Heart left ventricle (tissue), 16 donors: ENCODE data around the gene DUSP22. TPM values are rescaled to one million over a fixed set of nuclear protein-coding genes. Genes with fewer than 3 reads are reported as not detected.

ENCODE experiments used
- ATAC-seq, 4 donors: fragments of 200-7000 bp; cut with Tn5 transposase; one replicate each; pipeline ENCODE4 v1.9.1; 2020 to 2022; ENCODE audit warnings: moderate library complexity in 4 of 4, mild to moderate bottlenecking in 3 of 4, moderate number of reproducible peaks in 1 of 4
- DNase-seq, 5 donors: peaks; one replicate each; pipeline ENCODE4 v3.0.0-alpha.2; 2020
- H3K27ac ChIP-seq, 12 donors: fragments of 200-600 bp; sonication (generic) in 4 of 12; one replicate each; pipeline versions ENCODE4 v1.5.0 to v1.8.0; 2016 to 2022; ENCODE audit warnings: mild to moderate bottlenecking in 2 of 12
- H3K27me3 ChIP-seq, 9 donors: fragments of 200-600 bp; sonication (generic) in 2 of 9; one replicate each; pipeline versions ENCODE4 v1.5.1 to v1.8.0; 2016 to 2022; ENCODE audit warnings: mild to moderate bottlenecking in 3 of 9
- H3K36me3 ChIP-seq, 9 donors: fragments of 200-600 bp; sonication (generic) in 2 of 9; one replicate each; pipeline versions ENCODE4 v1.5.0 to v1.8.0; 2018 to 2022; ENCODE audit warnings: mild to moderate bottlenecking in 2 of 9
- H3K4me1 ChIP-seq, 12 donors: fragments of 200-600 bp; sonication (generic) in 4 of 12; one replicate each; pipeline versions ENCODE4 v1.5.0 to v1.8.0; 2016 to 2022; ENCODE audit warnings: mild to moderate bottlenecking in 3 of 12
- H3K4me3 ChIP-seq, 12 donors: fragments of 200-600 bp; sonication (generic) in 4 of 12; one replicate each; pipeline versions ENCODE4 v1.5.0 to v1.8.0; 2017 to 2022; ENCODE audit warnings: mild to moderate bottlenecking in 9 of 12, moderate library complexity in 4 of 12
- H3K9me3 ChIP-seq, 12 donors: fragments of 200-600 bp; sonication (generic) in 4 of 12; one replicate each; pipeline versions ENCODE4 v1.5.0 to v1.8.0; 2016 to 2022; ENCODE audit warnings: mild to moderate bottlenecking in 1 of 12
- POLR2A ChIP-seq, 2 donors: fragments of 450-650 bp; IDR thresholded peaks; one replicate each; pipeline ENCODE4 v1.6.1; 2017; ENCODE audit warnings: antibody characterized with exemption in 2 of 2, mild to moderate bottlenecking in 2 of 2, moderate library complexity in 2 of 2
- WGBS, 4 donors: extraction: QIAGEN DNeasy Blood & Tissue Kit in 2 of 4; methylation state at CpG; one replicate each; pipeline versions ENCODE4 v1.1.5 to v1.1.7; 2013 to 2018; 5-methylcytosine and 5-hydroxymethylcytosine counted together
- intact Hi-C, 10 donors: fragments of 100-400 bp; cut with DNase I; formaldehyde crosslinking; loops; one replicate each; pipeline versions ENCODE4 v1.11.1 to v1.14.2; 2022
- polyA plus RNA-seq, 2 donors: library from polyadenylated mRNA; stranded (reverse); fragments of 200-250 nt; gene quantifications; one replicate each; pipeline ENCODE4 v1.2.3, GENCODE V29; 2013
- total RNA-seq, 9 donors: library from RNA; depleted of rRNA in 2 of 9; stranded (reverse); fragments of >200 nt in 2 of 9; fragmentation: NEBNext Ultra II Directional in 3 of 9; extraction: Animal tissue kit (Norgen Biotek cat#: 25700) in 3 of 9; gene quantifications; one replicate each; pipeline versions ENCODE4 v1.1.0 to v1.2.4, GENCODE V29; 2016 to 2023
- TF ChIP-seq, protein P1 (sequence below), 12 donors: fragments of 200-600 bp; sonication (generic) in 4 of 12; IDR thresholded peaks; one replicate each; pipeline versions ENCODE4 v1.5.0 to v1.8.0; 2018 to 2022; ENCODE audit warnings: antibody characterized with exemption in 12 of 12, mild to moderate bottlenecking in 5 of 12
- donor health status: ischemic (EF 13 %, LVEDD 7.1; RV severe dilation, severe dysfunction).
- donor health status: healthy with polysubstance abuse.
- donor health status: DM: no; HTN: yes; CAD: no.
- donor health status: DM: no; HTN: no; CAD: no.
- donor health status: ischemic (EF 25% LVEDD 6.9; RV normal size, moderate dysfunction).
- donor health status: ischemic (EF 25% LVEDD 5.7; RV mildly dilated, moderate dysfunction).
- donor health status: healthy.
- donor health status: DM: yes; HTN: yes; CAD: no.
- donor health status: ischemic (EF 35%, LVEDD 5.7; RV mildly dilated, moderate dysfunction).
- donor health status: nonischemic (EF 11% LVEDD 7.7; RV severe dilation, severe dysfunction).
- donor health status: DM: yes; HTN: yes; CAD: no.
- donor health status: PGD.
- donor health status: ischemic (EF 29% LVEDD 5.4; RV normal size, mild dysfunction).
- donor health status: nonischemic (EF 23%, LVEDD 6.1; RV moderate dilation, normal function).

DUSP22 gene
- total and polyA plus RNA-seq, 11 donors: 33.4 to 79.9 (median 48.2) TPM

DNA sequence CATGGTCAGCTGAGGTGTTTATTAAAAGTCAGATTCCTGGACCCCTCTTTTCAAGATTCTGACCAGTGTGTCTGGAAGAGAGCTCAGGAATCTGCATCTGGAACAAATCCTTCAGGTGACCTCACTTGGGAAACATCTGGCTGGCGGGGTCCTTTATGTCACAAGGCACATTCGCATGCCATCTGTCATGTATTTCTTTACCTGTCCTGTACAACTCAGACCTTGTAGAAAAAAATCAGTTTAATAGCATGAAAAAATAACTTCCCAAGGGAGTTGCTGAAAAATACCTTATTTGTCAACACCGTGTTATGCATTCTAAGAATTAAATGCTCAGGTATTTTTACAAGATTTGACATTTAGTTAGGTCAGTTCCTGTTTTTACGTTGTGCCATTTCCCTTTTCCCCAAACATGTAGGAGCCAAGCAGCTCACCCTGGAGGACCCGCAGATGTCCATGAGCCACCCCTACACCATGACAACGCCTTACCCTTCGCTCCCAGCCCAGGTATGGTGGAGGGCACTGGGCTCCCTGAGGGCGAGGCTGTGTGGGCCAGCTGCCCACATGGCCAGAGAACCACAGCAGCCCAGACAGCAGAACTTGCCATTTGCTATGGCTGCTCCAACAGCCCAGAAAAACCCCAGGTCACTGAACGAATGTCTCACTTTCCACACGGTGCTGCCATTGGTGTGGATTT is 103.3 kb downstream of the DUSP22 start:
- no peaks in the 10 kb centered on the region for H3K36me3 ChIP-seq
- 72 to 76% (median 74%) methylated on average over 10 of the region's 10 CpGs for WGBS, 4 donors
- TF ChIP-seq POLR2A (IDR thresholded peaks at IDR 0.05): no peak
- TF ChIP-seq, protein P1, sequence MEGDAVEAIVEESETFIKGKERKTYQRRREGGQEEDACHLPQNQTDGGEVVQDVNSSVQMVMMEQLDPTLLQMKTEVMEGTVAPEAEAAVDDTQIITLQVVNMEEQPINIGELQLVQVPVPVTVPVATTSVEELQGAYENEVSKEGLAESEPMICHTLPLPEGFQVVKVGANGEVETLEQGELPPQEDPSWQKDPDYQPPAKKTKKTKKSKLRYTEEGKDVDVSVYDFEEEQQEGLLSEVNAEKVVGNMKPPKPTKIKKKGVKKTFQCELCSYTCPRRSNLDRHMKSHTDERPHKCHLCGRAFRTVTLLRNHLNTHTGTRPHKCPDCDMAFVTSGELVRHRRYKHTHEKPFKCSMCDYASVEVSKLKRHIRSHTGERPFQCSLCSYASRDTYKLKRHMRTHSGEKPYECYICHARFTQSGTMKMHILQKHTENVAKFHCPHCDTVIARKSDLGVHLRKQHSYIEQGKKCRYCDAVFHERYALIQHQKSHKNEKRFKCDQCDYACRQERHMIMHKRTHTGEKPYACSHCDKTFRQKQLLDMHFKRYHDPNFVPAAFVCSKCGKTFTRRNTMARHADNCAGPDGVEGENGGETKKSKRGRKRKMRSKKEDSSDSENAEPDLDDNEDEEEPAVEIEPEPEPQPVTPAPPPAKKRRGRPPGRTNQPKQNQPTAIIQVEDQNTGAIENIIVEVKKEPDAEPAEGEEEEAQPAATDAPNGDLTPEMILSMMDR (IDR thresholded peaks at IDR 0.05): no peak
- no peaks in the 10 kb centered on the region for H3K9me3 ChIP-seq
- H3K27me3 ChIP-seq: peaks cover 29 to 66% (median 61%) of the 10 kb centered on the region in 9 donors
- peaks cover 3 to 32% (median 19%) of the 10 kb centered on the region in 12 donors for H3K4me1 ChIP-seq
- DNase-seq (no peak), ATAC-seq (no peak)
- intact Hi-C loops: no loop called here
- no peak overlapping the region for H3K27ac ChIP-seq
- H3K4me3 ChIP-seq: no peak overlapping the region

DNA sequence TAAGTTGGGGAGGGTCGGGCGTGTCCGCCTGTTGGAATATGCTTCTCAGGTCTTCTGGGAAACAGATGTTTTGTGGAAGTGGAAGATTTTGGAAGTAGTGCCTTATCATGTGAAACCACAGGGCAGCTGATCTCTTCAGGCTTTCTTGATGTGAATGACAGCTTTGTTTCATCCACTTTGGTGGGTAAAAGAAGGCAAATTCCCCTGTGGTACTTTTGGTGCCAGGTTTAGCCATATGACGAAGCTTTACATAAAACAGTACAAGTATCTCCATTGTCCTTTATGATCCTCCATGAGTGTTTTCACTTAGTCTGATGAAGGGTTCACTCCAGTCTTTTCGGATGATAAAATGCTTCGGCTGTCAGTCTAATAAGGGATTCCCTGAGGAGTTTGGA is 103.8 kb downstream of the DUSP22 start:
- H3K27me3 ChIP-seq: peaks cover 28 to 61% (median 55%) of the 10 kb centered on the region in 9 donors
- H3K27ac ChIP-seq: no peak overlapping the region
- H3K9me3 ChIP-seq: no peaks in the 10 kb centered on the region
- DNase-seq (no peak), ATAC-seq (no peak)
- intact Hi-C loops: no loop called here
- no peak overlapping the region for H3K4me3 ChIP-seq
- peaks cover 3 to 27% (median 16%) of the 10 kb centered on the region in 12 donors for H3K4me1 ChIP-seq
- no peaks in the 10 kb centered on the region for H3K36me3 ChIP-seq
- 70 to 83% (median 79%) methylated on average over 6 of the region's 6 CpGs for WGBS, 4 donors
- TF ChIP-seq, protein P1 (IDR thresholded peaks at IDR 0.05): no peak
- no peak for TF ChIP-seq POLR2A (IDR thresholded peaks at IDR 0.05)

DNA sequence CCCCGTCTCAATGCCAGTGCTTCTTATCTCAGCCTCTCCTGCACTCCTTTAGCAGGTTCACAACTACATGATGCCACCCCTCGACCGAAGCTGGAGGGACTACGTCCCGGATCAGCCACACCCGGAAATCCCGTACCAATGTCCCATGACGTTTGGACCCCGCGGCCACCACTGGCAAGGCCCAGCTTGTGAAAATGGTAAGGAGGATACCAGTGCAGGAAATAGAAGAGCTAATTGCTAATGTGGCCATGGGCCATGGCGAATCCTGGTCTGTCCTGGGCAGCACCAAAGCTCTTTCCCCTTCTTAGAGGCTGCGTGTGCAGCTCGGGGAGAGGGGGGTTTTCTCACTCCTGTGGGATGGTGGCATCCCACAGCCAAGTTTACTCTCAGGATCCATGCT is 104.8 kb downstream of the DUSP22 start:
- peaks cover 19 to 59% (median 46%) of the 10 kb centered on the region in 9 donors for H3K27me3 ChIP-seq
- DNase-seq: no peak
- TF ChIP-seq, protein P1 (IDR thresholded peaks at IDR 0.05): no peak
- no peak for TF ChIP-seq POLR2A (IDR thresholded peaks at IDR 0.05)
- no peak overlapping the region for H3K27ac ChIP-seq
- no peak for ATAC-seq
- WGBS, 4 donors: 81 to 87% (median 83%) methylated on average over 11 to 13 of the region's 13 CpGs
- no peaks in the 10 kb centered on the region for H3K9me3 ChIP-seq
- no peaks in the 10 kb centered on the region for H3K36me3 ChIP-seq
- peaks cover 0 to 20% (median 11%) of the 10 kb centered on the region in 12 donors for H3K4me1 ChIP-seq
- intact Hi-C loops: no loop called here
- H3K4me3 ChIP-seq: no peak overlapping the region

DNA sequence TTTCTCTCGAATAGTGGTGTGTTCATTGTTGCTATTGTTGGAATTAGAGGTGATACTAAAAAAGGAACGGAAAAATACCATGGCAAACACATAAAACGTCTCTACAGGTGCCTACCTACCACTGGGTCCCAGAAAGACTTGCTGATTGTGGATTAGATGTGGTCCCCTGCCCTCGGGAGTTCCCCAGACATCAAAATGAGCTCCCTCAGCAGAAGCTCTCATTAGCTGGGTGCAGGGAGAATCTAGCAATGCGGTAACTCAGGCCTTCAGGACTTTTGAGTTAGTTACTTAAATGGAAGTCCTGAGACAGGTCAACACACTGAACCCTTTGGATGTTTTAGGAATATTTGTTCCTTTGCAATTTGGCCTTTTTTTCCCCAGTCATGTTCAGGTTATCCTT is 105.3 kb downstream of the DUSP22 start:
- no peak for ATAC-seq
- Histone ChIP-seq H3K36me3 (no peaks in the 10 kb centered on the region), H3K4me1 (peaks cover 0 to 14% (median 6%) of the 10 kb centered on the region in 12 donors), H3K4me3 (no peak overlapping the region), H3K27ac (no peak overlapping the region), H3K27me3 (peaks cover 14 to 54% (median 41%) of the 10 kb centered on the region in 9 donors), H3K9me3 (no peaks in the 10 kb centered on the region)
- WGBS, 4 donors: 73 to 83% (median 80%) methylated on average over 5 of the region's 5 CpGs
- DNase-seq: no peak
- TF ChIP-seq POLR2A (IDR thresholded peaks at IDR 0.05): no peak
- TF ChIP-seq, protein P1 (IDR thresholded peaks at IDR 0.05): no peak
- intact Hi-C loops: no loop called here
